SK-N-SH (cell line): ENCODE measurements around the gene NTRK2. TPM values are rescaled to one million over a fixed set of nuclear protein-coding genes. Genes with fewer than 3 reads are reported as not detected.

Experiments
- CTCF ChIA-PET: fragments of 300-600, 350-600 bp; formaldehyde crosslinking; extraction: SDS; loops from one replicate; lab custom pipeline; 2021; lab: Yijun Ruan, JAX
- POLR2A ChIA-PET: fragments of 350-600 bp; sonication (Branson Sonifier 250); formaldehyde crosslinking; extraction: SDS; loops from one replicate; lab custom pipeline; 2020; ENCODE audit warnings: antibody characterized with exemption, inconsistent platforms; lab: Yijun Ruan, JAX
- DNase-seq: peaks from one replicate; pipeline ENCODE4 v3.0.0; 2012
- H2AFZ ChIP-seq: fragments of 200-600 bp; sonication (generic); 2 replicates; pipeline ENCODE4 v1.8.1; 2016; ENCODE audit warnings: antibody characterized with exemption, mild to moderate bottlenecking, low read depth
- H3F3A ChIP-seq: fragments of 200-600 bp; sonication (generic); replicated peaks from 2 replicates; pipeline ENCODE3; 2016; ENCODE audit warnings: antibody characterized with exemption, mild to moderate bottlenecking; ENCODE audit not compliant: insufficient read depth
- H3K27ac ChIP-seq, 2 experiments: fragments of 200-500 bp in 1 of 2; fragments of 200-600 bp in 1 of 2; sonication (Bioruptor generic) in 1 of 2; sonication (generic), shearing (Covaris generic) in 1 of 2; 2 replicates each; pipeline versions ENCODE4 v1.5.1 to v1.6.1; 2014 to 2016; ENCODE audit warnings: low read depth in 2 of 2, inconsistent platforms in 1 of 2, low read length in 1 of 2, mild to moderate bottlenecking in 1 of 2, mixed read lengths in 1 of 2
- H3K27me3 ChIP-seq: fragments of 200-600 bp; sonication (generic), shearing (Covaris generic); 2 replicates; pipeline ENCODE4 v1.6.1; 2016; ENCODE audit warnings: mixed run types; ENCODE audit not compliant: insufficient read depth
- H3K36me3 ChIP-seq, 2 experiments: fragments of 200-500 bp in 1 of 2; fragments of 200-600 bp in 1 of 2; sonication (Bioruptor generic) in 1 of 2; sonication (generic) in 1 of 2; replicated peaks in 1 of 2; 2 replicates each; pipeline versions ENCODE3 to v1.5.1; 2014 to 2016; ENCODE audit warnings: low read length in 1 of 2, mild to moderate bottlenecking in 1 of 2; ENCODE audit not compliant: insufficient read depth in 2 of 2, control insufficient read depth in 1 of 2
- H3K4me1 ChIP-seq, 2 experiments: fragments of 200-500 bp in 1 of 2; fragments of 200-600 bp in 1 of 2; sonication (Bioruptor generic) in 1 of 2; sonication (generic), shearing (Covaris generic) in 1 of 2; 2 replicates each; pipeline versions ENCODE4 v1.5.1 to v1.6.1; 2014 to 2016; ENCODE audit warnings: low read depth in 1 of 2, low read length in 1 of 2, mixed run types in 1 of 2; ENCODE audit not compliant: insufficient read depth in 2 of 2, control insufficient read depth in 1 of 2
- H3K4me2 ChIP-seq: fragments of 200-600 bp; sonication (generic), shearing (Covaris generic); 2 replicates; pipeline ENCODE4 v1.6.1; 2017; ENCODE audit warnings: mixed run types
- H3K4me3 ChIP-seq, 2 experiments: fragments of 200-500 bp in 1 of 2; fragments of 200-600 bp in 1 of 2; sonication (Bioruptor generic) in 1 of 2; sonication (generic), shearing (Covaris generic) in 1 of 2; 2 replicates each; pipeline versions ENCODE4 v1.5.1 to v1.8.1; 2014 to 2016; ENCODE audit warnings: low read depth in 2 of 2, inconsistent platforms in 1 of 2, low read length in 1 of 2, mild to moderate bottlenecking in 1 of 2, mixed read lengths in 1 of 2, moderate library complexity in 1 of 2
- H3K79me2 ChIP-seq: fragments of 200-600 bp; sonication (generic); 2 replicates; pipeline ENCODE4 v1.8.1; 2017; ENCODE audit warnings: mild to moderate bottlenecking; ENCODE audit not compliant: insufficient read depth
- H3K9ac ChIP-seq: fragments of 200-600 bp; sonication (generic); 2 replicates; pipeline ENCODE4 v1.6.1; 2017; ENCODE audit warnings: mixed run types
- H3K9me2 ChIP-seq: fragments of 200-600 bp; sonication (generic); 2 replicates; pipeline ENCODE4 v1.6.1; 2017; ENCODE audit warnings: mixed run types
- H3K9me3 ChIP-seq: fragments of 200-600 bp; sonication (generic); 2 replicates; pipeline ENCODE4 v1.6.1; 2017; ENCODE audit warnings: mixed run types, mild to moderate bottlenecking, moderate library complexity
- H4K20me1 ChIP-seq: fragments of 200-600 bp; sonication (generic); 2 replicates; pipeline ENCODE4 v1.6.1; 2017; ENCODE audit warnings: mild to moderate bottlenecking, mixed run types; ENCODE audit not compliant: insufficient read depth
- CHD2 ChIP-seq: fragments of 150-350 bp; IDR thresholded peaks from 2 replicates; pipeline ENCODE4 v1.6.1; 2018; ENCODE audit warnings: low read length; ENCODE audit not compliant: partially characterized antibody
- CTCF ChIP-seq: fragments of 200-600 bp; sonication (generic); IDR thresholded peaks from 2 replicates; pipeline ENCODE4 v1.6.1; 2017; ENCODE audit warnings: antibody characterized with exemption, mild to moderate bottlenecking, moderate library complexity
- ELF1 ChIP-seq: IDR thresholded peaks from 2 replicates; pipeline ENCODE4 v1.4.0; 2012
- FOSL2 ChIP-seq: IDR thresholded peaks from 2 replicates; pipeline ENCODE4 v1.4.0; 2012; ENCODE audit warnings: low read depth, mild to moderate bottlenecking, moderate library complexity, borderline replicate concordance
- FOXM1 ChIP-seq: IDR thresholded peaks from 2 replicates; pipeline ENCODE4 v1.4.0; 2012; ENCODE audit warnings: low read depth, mild to moderate bottlenecking
- GABPA ChIP-seq: IDR thresholded peaks from 2 replicates; pipeline ENCODE4 v1.4.0; 2012; ENCODE audit warnings: low read depth, mild to moderate bottlenecking
- GATA2 ChIP-seq: sonication (generic); formaldehyde crosslinking; IDR thresholded peaks from 2 replicates; pipeline ENCODE4 v1.5.0; 2020; ENCODE audit warnings: mild to moderate bottlenecking, missing genetic modification reagents
- MAX ChIP-seq: IDR thresholded peaks from 2 replicates; pipeline ENCODE4 v1.4.0; 2012; ENCODE audit warnings: low read depth
- NRF1 ChIP-seq: IDR thresholded peaks from 2 replicates; pipeline ENCODE4 v1.6.1; 2012; ENCODE audit warnings: low read depth, mild to moderate bottlenecking, low read length
- PBX3 ChIP-seq: IDR thresholded peaks from 2 replicates; pipeline ENCODE4; 2012
- RAD21 ChIP-seq: IDR thresholded peaks from 2 replicates; pipeline ENCODE4 v1.6.1; 2012; ENCODE audit warnings: mild to moderate bottlenecking, low read length
- RCOR1 ChIP-seq: fragments of 150-350 bp; IDR thresholded peaks from 2 replicates; pipeline ENCODE4 v1.6.1; 2017; ENCODE audit warnings: antibody characterized with exemption, low read length
- RXRA ChIP-seq: IDR thresholded peaks from 2 replicates; pipeline ENCODE4 v1.4.0; 2012; ENCODE audit warnings: low read depth, mild to moderate bottlenecking, borderline replicate concordance
- SIN3A ChIP-seq: IDR thresholded peaks from 2 replicates; pipeline ENCODE4 v1.6.1; 2012; ENCODE audit warnings: low read depth, mild to moderate bottlenecking, low read length, moderate library complexity, borderline replicate concordance
- TCF12 ChIP-seq: IDR thresholded peaks from 2 replicates; pipeline ENCODE4 v1.4.0; 2012
- TEAD4 ChIP-seq: IDR thresholded peaks from 2 replicates; pipeline ENCODE4 v1.4.0; 2012; ENCODE audit warnings: mild to moderate bottlenecking, borderline replicate concordance; ENCODE audit not compliant: insufficient read depth
- USF2 ChIP-seq: fragments of 150-350 bp; IDR thresholded peaks from 2 replicates; pipeline ENCODE4 v1.6.1; 2017; ENCODE audit warnings: antibody characterized with exemption, low read length, low read depth, borderline replicate concordance
- WGBS: methylation state at CpG from one replicate; pipeline ENCODE4 v1.1.6; 2017; ENCODE audit warnings: low lambda C conversion rate; 5-methylcytosine and 5-hydroxymethylcytosine counted together
- polyA plus RNA-seq, 3 experiments: library from polyadenylated mRNA; depleted of rRNA; stranded (reverse); fragments of >200 nt; gene quantifications; 2 replicates each; pipeline ENCODE4 v1.2.3, GENCODE V29; 2012

NTRK2 gene
- polyA plus RNA-seq, 1 of the 3 experiments (the other 2 are of a cell fraction): 0.05 TPM

- no peaks in the 10 kb centered on the region for H3K4me1 ChIP-seq
- CTCF ChIA-PET: interaction anchor here (0.5 to 2.0 kb wide), 2 partner anchors 17 to 18 kb away, joined by 3 to 4 read pairs; no protein-coding TSS in a partner anchor
- H4K20me1 ChIP-seq: no peaks in the 10 kb centered on the region
- POLR2A ChIA-PET: no interaction called here
- no peak for DNase-seq
- no peak overlapping the region for H3K4me2 ChIP-seq
- no peaks in the 10 kb centered on the region for H3F3A ChIP-seq
- H3K4me3 ChIP-seq: no peak overlapping the region
- H3K9me3 ChIP-seq: no peaks in the 10 kb centered on the region
- H3K27me3 ChIP-seq: no peaks in the 10 kb centered on the region
- H2AFZ ChIP-seq: no peak overlapping the region
- no peaks in the 10 kb centered on the region for H3K36me3 ChIP-seq
- no peak overlapping the region for H3K27ac ChIP-seq
- no peak for TF ChIP-seq USF2
- TF ChIP-seq FOXM1: no peak
- TF ChIP-seq PBX3: no peak
- TF ChIP-seq RXRA: no peak
- no peak for TF ChIP-seq GATA2 (CRISPR knock-in tag)
- TF ChIP-seq ELF1: no peak
- TF ChIP-seq GABPA: no peak
- H3K79me2 ChIP-seq: no peaks in the 10 kb centered on the region
- 53% methylated on average over 5 of the region's 5 CpGs for WGBS
- H3K9ac ChIP-seq: no peak overlapping the region
- no peaks in the 10 kb centered on the region for H3K9me2 ChIP-seq
These were observed 53.0 kb downstream of the NTRK2 start for GRCh38 chr9:84722388-84722989.

GRCh38 chr9:84723426-84723825 lies 53.9 kb downstream of the NTRK2 start:
- H3K4me1 ChIP-seq: no peaks in the 10 kb centered on the region
- H3K9ac ChIP-seq: no peak overlapping the region
- no peaks in the 10 kb centered on the region for H3F3A ChIP-seq
- no peaks in the 10 kb centered on the region for H3K79me2 ChIP-seq
- WGBS: 31% methylated on average over 3 of the region's 3 CpGs
- H2AFZ ChIP-seq: no peak overlapping the region
- TF ChIP-seq CTCF: no peak
- TF ChIP-seq ELF1: no peak
- TF ChIP-seq USF2: no peak
- TF ChIP-seq RAD21: no peak
- TF ChIP-seq NRF1: no peak
- no peak for TF ChIP-seq FOXM1
- TF ChIP-seq SIN3A: no peak
- no peak for TF ChIP-seq TCF12
- no peak for TF ChIP-seq CHD2
- TF ChIP-seq MAX: no peak
- TF ChIP-seq FOSL2: no peak
- no peak for TF ChIP-seq TEAD4
- no peak for TF ChIP-seq RCOR1
- ChIA-PET POLR2A (no interaction called here), CTCF (no interaction called here)
- H3K27ac ChIP-seq: no peak overlapping the region
- no peaks in the 10 kb centered on the region for H3K9me2 ChIP-seq
- H3K4me2 ChIP-seq: no peak overlapping the region
- no peak overlapping the region for H3K4me3 ChIP-seq
- no peaks in the 10 kb centered on the region for H3K27me3 ChIP-seq
- no peaks in the 10 kb centered on the region for H3K9me3 ChIP-seq
- H4K20me1 ChIP-seq: no peaks in the 10 kb centered on the region
- H3K36me3 ChIP-seq: no peaks in the 10 kb centered on the region
- DNase-seq: no peak
